SK-N-SH treated with all-trans-retinoic acid at 6 μM for 48 hours (cell line): ENCODE results near the gene TM9SF3.

Experiments used
- BACH2 ChIP-seq: fragments of 250-450 bp; sonication (Bioruptor Pico); IDR thresholded peaks from 2 replicates; pipeline ENCODE4 v1.9.0; 2021; ENCODE audit warnings: mild to moderate bottlenecking, borderline replicate concordance
- ESRRG ChIP-seq: fragments of 250-450 bp; sonication (Bioruptor Pico); IDR thresholded peaks from 2 replicates; pipeline ENCODE4 v1.6.1; 2021; ENCODE audit warnings: mild to moderate bottlenecking
- ZFP30 ChIP-seq: fragments of 450-650 bp; formaldehyde crosslinking; IDR thresholded peaks from 2 replicates; pipeline ENCODE4 v1.5.0; 2022; ENCODE audit warnings: mild to moderate bottlenecking, moderate library complexity

- TF ChIP-seq ESRRG (CRISPR knock-in tag) (no peak), ZFP30 (CRISPR knock-in tag) (no peak), BACH2 (CRISPR knock-in tag) (no peak)
Observed at GRCh38 chr10:96632974-96633710, 46.3 kb upstream of the TM9SF3 start.
